ENCODE data around the gene CCKAR. TPM values are rescaled to one million over a fixed set of nuclear protein-coding genes. Genes with fewer than 3 reads are reported as not detected.

CCKAR gene
- total and polyA plus RNA-seq, 2 of the 8 experiments (the other 6 are each of a cell fraction or from before 2014, with no cell fraction given): not detected

DNA sequence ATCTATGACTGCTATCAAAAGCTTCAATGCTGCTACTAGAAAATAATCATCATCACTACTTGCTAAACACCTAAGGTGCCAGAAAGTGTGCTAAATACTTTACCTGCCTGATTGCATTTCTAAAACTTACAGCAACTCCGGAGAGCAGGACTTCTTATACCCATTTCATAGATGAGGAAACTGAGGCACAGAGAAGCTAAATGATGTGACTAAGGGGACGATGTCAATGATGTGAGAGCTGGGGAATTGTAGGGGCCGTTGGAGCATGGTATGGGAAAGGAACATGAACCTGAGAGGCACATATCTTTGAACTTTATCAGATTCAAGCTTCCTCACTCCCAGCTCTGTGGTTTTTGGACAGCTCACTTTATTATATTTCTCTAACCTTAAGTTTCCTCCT lies 38.7 kb downstream of the CCKAR start:
- Histone ChIP-seq H3K36me3 (ENCODE audit: control insufficient read depth in 2 of 4, insufficient read depth in 4 of 4, low read length in 3 of 4) (no peaks in the 10 kb centered on the region), H2BK20ac (ENCODE audit: low read length) (no peak overlapping the region), H4K91ac (replicated peaks; ENCODE audit: insufficient read length, low read length) (no peak overlapping the region), H3K27me3 (replicated peaks in 1 of 4; ENCODE audit: control insufficient read depth in 3 of 4, extremely low read depth in 1 of 4, insufficient read depth in 3 of 4, low read length in 3 of 4) (no peaks in the 10 kb centered on the region), H2BK120ac (replicated peaks; ENCODE audit: low read depth, low read length) (no peak overlapping the region), H3K14ac (ENCODE audit: insufficient read length) (no peak overlapping the region), H3K27ac (ENCODE audit: low read depth, low read length) (no peak overlapping the region), H3K23me2 (ENCODE audit: low read depth, low read length) (no peaks in the 10 kb centered on the region; the same call in 1 of the 2 replicates), H2BK5ac (ENCODE audit: low read depth, low read length) (no peak overlapping the region), H3K79me1 (ENCODE audit: low read depth, low read length) (no peaks in the 10 kb centered on the region), H3K9me3 (ENCODE audit: insufficient read depth in 2 of 2, low read depth in 1 of 2, low read length in 1 of 2) (0 out of 4 replicates have a peak, but pooled peaks cover 0 to 2% of the 10 kb centered on the region in 2 experiments), H3K18ac (ENCODE audit: extremely low read depth, low read length) (no peak overlapping the region), H4K8ac (ENCODE audit: extremely low read depth, insufficient read depth, low read length) (no peak overlapping the region), H4K20me1 (replicated peaks in 1 of 2; ENCODE audit: control insufficient read depth in 1 of 2, insufficient read depth in 2 of 2, low read length in 2 of 2) (no peaks in the 10 kb centered on the region), H3K9ac (replicated peaks in 1 of 4; ENCODE audit: extremely low read depth in 1 of 4, low read depth in 3 of 4, low read length in 3 of 4) (no peak overlapping the region), H4K5ac (ENCODE audit: insufficient read length, low read depth, low read length) (no peak overlapping the region), H3K4me1 (replicated peaks in 1 of 4; ENCODE audit: control insufficient read depth in 3 of 4, insufficient read depth in 4 of 4, low read length in 3 of 4) (peaks cover 4 to 11% (median 8%) of the 10 kb centered on the region in 4 experiments), H3K4me3 (ENCODE audit: extremely low read depth in 1 of 4, insufficient read depth in 2 of 4, low read depth in 3 of 4, low read length in 4 of 4) (no peak overlapping the region), H3K4ac (replicated peaks; ENCODE audit: insufficient read length, low read depth, low read length) (no peak overlapping the region), H3K56ac (replicated peaks; ENCODE audit: insufficient read length, low read depth, low read length) (no peak overlapping the region), H2AK5ac (ENCODE audit: low read depth, low read length) (no peak overlapping the region), H3K4me2 (ENCODE audit: insufficient read depth in 1 of 2, low read depth in 2 of 2, low read length in 2 of 2) (no peak overlapping the region; a peak in 1 of 4 replicates), H2AFZ (ENCODE audit: low read length) (no peak overlapping the region), H3K23ac (ENCODE audit: insufficient read length) (no peak overlapping the region), H3K79me2 (ENCODE audit: control insufficient read depth in 1 of 2, insufficient read depth in 2 of 2, low read length in 2 of 2) (no peaks in the 10 kb centered on the region), H2BK12ac (ENCODE audit: low read depth, low read length) (no peak overlapping the region), H2BK15ac (ENCODE audit: low read length) (no peak overlapping the region)
- no peak for DNase-seq (ENCODE audit: low read depth in 1 of 2, low spot score in 2 of 2)
- 91% methylated on average over 3 of the region's 3 CpGs; no CpG with 5 or more reads in 1 of the 2 experiments for WGBS, 2 experiments (ENCODE audit: extremely low coverage in 1 of 2, insufficient coverage in 1 of 2, insufficient read length in 1 of 2, insufficient replicate concordance in 2 of 2, low coverage in 1 of 2, low lambda C conversion rate in 2 of 2, missing lambda C conversion rate in 1 of 2)
- ChIA-PET CTCF (ENCODE audit: partially characterized antibody) (interaction anchor here (0.8 to 3.6 kb wide), 9 partner anchors 11 to 558 kb away, joined by 3 to 18 read pairs (median 4); no protein-coding TSS in a partner anchor), POLR2A (ENCODE audit: partially characterized antibody) (interaction anchor here (0.8 to 1.7 kb wide), 2 partner anchors 9 to 422 kb away, joined by 3 read pairs; no protein-coding TSS in a partner anchor)
- FAIRE-seq: no peak
- TF ChIP-seq KDM1A (IDR thresholded peaks at IDR 0.05; ENCODE audit: borderline replicate concordance, low read length) (peak; percentile 48; the same call in 1 of the 2 replicates), BCL11A (IDR thresholded peaks at IDR 0.05; ENCODE audit: low read depth in 2 of 2, low read length in 2 of 2) (no peak)
